Medulla oblongata (tissue), 1 donor: ENCODE data around the gene AIMP1.
A peak's percentile ranks its signal among the peaks of the same experiment; 100 is the strongest.
"Not testable (repeated sequence)": the region's sequence is repeated elsewhere in the genome, so short reads cannot be mapped to it uniquely, and the experiment has no call there.

Experiments
- DNase-seq: peaks from one replicate; pipeline ENCODE4 v3.0.0-alpha.2; 2015; ENCODE audit errors: extremely low spot score

The AIMP1 gene

DNA sequence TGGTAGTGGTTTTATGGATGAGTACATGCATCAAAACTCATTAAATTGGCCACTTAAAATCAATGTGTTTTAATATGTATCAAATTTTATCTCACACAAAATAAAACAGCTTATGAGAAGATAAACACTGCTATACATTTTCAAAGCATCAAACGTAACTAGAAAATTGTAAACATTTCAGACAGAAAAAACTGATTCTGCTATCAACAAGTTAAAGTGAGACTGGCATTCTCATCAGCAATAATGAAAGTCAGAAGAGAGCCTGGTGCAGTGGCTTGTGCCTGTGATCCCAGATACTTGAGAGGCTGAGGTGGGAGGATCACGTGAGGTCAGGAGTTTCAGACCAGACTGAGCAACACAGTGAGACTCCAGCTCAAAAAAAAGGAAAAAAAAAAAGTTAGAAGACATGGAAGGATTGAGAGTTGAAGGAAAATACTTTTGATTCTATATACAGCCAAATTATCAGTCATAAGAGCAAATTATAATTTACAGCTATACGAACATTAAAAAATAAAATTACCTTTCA lies 3.3 kb upstream of the AIMP1 start:
- no peak for DNase-seq

- DNase-seq = no peak
These were observed 1.4 kb upstream of the AIMP1 start for GRCh38 chr4:106314960-106315359.

DNA sequence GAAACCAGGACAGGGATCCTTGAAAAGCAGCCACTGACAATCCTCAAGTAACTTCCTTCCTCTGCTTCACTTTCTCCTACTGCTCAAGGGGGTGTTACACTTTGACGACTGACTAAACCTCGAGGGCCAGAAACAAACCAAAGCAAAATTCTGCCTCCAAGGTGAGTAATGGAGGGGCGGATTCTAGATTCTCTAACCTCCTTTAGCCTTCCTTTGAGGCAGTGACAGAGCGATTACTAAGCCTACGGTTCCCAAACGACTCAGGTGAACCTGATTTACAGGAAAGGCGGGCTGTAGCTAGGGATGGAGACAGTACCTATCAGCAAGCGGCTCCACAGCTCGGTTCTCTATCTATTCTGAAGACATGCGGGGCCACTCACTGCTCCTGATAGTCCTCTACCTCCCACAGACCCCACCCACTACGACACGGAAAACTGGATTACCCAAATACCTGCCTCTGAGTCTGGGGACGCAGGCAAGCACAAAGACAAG lies 828 bp upstream of the AIMP1 start:
- DNase-seq = peak; percentile 14

- DNase-seq = no peak
These were observed 541 bp downstream of the AIMP1 start for GRCh38 chr4:106316773-106317409.

- no peak for DNase-seq
These were observed 1.5 kb downstream of the AIMP1 start for GRCh38 chr4:106317815-106318214.

DNA sequence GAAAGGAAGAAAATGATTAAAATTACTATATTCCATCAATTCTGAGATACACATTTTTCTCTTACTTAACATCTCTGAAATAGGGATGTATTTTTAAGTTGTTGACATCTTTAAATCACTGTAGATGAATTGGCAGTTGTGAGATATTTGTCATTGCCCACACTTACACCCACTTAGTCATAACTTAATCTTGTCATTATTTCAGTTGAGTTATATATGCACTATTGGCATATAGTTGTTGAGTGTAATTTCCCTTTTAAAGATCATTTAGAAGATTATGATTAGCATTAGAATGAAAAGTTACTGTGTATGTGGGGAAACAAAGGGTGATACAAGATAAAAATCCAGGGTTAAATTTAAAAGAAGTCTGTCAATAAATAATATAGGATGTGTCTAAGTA lies 2.2 kb downstream of the AIMP1 start:
- no peak for DNase-seq

DNA sequence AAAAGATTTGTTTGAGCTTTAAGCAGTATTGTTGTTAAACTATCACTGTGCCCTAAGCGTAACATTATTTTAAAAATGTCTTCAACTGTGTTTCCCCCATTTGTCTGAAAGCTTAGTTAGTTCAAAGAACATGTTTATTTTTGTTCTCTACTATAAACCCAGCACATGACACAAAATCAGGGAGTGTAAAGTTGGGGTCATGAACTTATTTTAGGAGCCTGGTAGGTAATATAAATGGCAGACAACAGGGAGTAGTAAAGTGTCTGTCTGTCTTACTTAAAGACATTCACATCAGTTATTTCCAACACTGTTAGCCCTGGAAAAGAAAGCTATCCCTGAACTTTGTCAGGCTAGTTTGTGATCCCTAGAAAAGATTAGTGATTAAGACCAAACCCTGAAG lies 3.9 kb downstream of the AIMP1 start:
- DNase-seq = no peak

DNA sequence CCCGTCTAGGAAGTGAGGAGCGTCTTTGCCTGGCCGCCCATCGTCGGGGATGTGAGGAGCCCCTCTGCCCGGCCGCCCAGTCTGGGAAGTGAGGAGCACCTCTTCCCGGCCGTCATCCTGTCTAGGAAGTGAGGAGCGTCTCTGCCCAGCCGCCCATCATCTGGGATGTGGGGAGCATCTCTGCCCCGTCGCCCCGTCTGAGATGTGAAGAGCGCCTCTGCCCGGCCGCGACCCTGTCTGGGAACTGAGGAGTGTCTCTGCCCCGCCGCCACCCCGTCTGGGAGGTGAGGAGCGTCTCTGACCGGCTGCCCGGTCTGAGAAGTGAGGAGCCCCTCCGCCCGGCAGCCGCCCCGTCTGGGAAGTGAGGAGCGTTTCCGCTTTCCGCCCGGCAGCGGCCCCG lies 4.8 kb downstream of the AIMP1 start:
- DNase-seq = not testable (repeated sequence)

DNA sequence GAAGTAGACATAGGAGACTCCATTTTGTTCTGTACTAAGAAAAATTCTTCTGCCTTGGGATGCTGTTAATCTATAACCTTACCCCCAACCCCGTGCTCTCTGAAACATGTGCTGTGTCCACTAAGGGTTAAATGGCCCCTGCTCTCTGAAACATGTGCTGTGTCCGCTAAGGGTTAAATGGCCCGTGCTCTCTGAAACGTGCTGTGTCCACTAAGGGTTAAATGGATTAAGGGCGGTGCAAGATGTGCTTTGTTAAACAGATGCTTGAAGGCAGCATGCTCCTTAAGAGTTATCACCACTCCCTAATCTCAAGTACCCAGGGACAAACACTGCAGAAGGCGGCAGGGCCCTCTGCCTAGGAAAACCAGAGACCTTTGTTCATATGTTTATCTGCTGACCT lies 5.5 kb downstream of the AIMP1 start:
- not testable (repeated sequence) for DNase-seq

DNA sequence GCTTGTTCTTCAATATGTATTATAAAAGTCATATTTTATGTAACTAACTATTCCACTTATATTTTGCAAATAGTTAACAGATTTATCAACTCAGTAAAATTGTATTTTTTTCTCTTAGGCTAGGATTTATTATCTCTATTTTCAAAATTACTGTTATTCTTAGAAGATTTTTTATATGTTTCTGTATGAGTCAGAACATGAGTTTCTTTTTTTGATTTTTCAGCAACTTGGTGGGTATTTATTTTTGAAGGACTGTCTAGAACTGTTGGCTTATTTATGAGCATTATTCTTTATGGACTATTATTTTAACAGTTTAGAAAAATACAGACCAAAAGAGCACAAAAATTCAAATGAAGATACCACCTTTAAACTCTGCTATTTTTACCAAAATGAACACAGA lies 6.8 kb downstream of the AIMP1 start:
- DNase-seq = no peak

DNA sequence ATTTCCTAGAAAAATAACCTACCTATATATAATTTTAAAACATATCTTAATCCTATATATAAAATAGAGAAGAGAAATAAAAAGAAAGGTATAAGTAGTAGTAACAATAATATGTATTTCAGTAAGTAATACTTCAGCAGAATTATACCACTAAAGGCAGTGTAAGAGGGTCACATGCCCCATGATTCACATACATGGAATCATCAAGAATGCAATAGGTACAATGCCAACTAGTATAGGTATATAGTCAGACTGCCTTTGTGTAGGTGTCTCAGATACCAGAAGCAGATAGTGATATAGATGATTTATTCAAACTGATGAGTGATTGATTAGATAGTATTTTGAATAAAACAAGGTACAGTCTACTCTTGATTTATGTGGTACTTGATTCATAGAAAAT lies 9.4 kb downstream of the AIMP1 start:
- no peak for DNase-seq

- DNase-seq = peak; percentile 20
These were observed 12.8 kb downstream of the AIMP1 start for GRCh38 chr4:106329041-106329618.

DNA sequence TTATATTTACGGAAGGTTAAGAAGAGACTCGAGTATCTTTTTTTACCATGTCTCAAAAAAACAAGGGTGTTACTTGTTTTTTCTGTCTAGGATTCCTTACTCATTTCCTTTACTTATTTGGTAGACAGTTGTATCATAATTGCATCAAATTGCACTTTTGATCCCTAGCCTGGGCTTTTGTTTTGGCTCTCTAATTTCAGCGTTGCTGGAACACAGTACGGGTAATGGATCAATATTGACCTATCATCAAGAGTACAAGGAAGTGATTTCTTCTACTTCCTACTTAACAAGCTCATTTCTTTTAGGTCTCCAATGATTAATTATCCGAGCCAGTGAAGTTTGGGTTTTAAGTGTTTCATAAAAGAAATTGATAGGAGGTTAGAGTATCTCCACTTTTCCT lies 16.8 kb downstream of the AIMP1 start:
- DNase-seq = no peak

DNA sequence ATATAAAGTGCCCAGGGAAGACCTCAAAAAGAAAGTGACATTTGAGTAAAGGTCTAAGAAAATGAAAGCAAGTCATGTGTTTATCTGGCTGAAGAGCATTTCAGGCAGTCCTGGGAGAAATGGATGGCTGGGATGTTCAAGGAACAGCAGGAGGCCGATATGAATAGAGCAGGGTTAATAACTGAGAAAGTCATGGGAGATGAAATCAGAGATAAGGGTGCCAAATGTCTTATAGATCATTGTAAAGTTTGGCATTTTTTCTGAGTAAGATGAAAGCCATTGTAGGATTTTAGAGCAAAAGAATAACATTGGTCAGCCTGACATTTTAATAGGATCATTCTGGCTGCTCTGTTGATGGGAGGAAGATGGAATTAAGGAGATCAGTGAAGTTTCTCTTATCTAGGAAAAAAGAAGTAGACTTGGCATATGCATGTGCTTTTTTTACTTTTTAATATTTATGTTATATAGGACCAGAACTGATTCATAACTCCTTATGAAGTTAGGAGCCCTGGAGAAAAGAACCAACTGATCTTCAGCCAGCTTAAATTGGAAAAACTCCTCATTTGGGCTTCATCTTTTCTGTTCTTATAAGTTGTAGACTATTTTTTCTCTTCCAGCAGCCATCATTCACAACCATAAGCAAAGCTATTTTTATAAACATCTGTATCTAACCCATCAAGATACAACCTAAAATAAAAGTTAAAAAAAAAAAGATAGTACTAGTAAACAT lies 18.6 kb downstream of the AIMP1 start:
- DNase-seq = no peak

DNA sequence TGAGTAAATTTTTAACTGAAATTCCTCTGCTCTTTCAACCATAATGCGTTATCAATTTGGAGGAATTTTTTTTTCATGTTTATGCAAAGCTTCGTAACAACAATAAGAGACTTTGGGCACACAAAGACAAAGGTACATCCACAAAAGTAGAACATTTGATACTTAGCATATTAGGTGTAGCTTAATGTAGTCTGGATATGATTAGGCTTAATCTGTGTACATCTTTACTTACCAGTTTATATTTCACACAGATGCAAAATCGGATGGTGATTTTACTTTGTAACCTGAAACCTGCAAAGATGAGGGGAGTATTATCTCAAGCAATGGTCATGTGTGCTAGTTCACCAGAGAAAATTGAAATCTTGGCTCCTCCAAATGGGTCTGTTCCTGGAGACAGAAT lies 20.3 kb downstream of the AIMP1 start:
- DNase-seq = no peak

DNA sequence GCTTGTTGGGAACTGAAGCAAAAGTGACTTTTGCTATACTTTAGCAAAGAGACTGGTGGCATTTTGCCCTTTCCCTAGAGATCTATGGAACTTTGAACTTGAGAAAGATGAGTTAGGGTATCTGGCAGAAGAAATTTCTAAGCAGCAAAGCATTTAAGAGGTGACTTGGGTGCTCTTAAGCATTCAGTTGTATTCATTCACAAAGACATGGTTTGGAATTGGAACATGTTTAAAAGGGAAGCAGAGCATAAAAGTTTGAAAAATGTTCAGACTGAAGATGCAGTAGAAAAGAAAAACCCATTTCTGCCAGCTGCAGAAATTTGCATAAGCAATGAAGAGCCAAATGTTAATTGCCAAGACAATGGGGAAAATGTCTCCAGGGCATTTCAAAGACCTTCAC lies 21.6 kb downstream of the AIMP1 start:
- DNase-seq = no peak

DNA sequence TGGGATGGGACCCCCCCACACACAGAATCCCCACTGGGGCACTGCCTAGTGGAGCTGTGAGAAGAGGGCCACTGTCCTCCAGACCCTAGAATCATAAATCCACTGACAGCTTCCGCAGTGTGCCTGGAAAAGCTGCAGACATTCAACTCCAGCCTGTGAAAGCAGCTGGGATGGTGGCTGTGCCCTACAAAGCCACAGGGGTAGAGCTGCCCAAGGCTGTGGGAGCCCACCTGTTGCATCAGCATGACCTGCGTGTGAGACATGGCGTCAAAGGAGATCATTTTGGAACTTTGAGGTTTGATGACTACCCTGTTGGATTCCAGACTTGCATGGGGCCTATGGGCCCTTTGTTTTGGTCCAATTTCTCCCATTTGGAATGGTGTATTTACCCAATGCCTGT lies 22.3 kb downstream of the AIMP1 start:
- DNase-seq = no peak

DNA sequence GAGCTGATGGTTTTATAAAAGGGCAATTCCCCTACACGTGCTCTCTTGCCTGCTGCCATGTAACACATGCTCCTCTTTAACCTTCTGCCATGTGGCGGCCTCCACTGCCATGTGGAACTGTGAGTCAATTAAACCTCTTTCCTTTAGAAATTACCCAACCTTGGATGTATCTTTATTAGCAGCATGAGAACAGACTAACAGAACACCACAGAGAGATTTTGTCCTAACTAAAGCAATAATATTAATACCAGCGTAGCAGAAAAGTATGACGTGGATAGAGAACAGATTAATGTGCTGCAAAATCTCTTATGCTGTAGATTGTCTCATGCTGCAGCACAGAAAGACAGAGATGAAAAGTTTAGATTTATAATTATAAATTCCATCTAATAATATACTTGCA lies 23.1 kb downstream of the AIMP1 start:
- no peak for DNase-seq

DNA sequence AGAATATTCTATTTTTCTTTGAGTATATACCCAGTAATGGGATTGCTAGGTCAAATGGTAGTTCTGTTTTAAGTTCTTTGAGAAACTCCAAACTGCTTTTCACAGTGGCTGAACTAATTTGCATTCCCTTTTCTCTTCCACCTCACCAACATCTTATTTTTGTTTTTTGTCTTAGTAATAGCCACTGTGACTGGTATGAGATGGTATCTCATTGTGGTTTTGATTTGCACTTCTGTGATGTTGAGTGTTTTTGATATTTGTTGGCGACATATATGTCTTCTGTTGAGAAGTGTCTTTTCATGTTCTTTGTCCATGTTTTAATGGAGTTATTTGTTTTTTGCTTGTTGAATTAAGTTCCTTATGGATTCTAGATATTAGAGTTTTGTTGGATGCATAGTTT lies 24.4 kb downstream of the AIMP1 start:
- no peak for DNase-seq

DNA sequence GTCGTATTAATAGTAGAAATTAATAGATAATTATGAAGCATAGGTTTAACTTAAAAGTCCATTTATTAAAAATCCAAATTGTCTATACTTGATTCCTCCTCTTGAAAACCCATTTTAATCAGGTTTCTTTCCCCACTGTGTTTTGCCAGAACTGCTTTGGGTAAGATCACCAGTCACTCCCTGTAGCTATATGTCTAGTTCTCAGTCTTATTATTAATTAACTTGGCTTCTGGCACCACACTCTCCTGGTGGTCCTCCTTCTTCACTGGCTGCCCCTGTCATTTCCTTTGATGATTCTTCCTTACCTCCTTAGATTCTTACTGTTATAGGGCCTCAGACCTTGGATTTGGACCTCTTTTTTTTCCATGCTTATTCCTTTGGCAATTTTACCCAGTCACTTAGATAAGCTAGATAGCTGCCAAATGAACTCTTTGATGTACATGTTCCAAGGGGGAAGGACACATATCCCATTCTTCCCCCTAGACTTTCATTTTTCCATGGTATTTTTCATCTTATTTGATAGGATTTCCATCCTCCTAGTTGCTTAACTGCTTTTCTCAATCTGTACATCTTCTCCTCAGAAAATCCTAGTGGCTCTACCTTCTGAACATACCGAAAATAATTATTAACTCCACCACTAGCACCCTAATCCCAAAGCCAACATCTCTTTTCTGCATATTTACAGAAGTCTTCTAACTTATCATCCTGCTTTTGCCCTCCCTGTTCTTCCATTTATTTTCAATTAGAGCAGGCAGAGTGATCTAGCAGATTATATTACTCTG lies 27.7 kb downstream of the AIMP1 start:
- no peak for DNase-seq

DNA sequence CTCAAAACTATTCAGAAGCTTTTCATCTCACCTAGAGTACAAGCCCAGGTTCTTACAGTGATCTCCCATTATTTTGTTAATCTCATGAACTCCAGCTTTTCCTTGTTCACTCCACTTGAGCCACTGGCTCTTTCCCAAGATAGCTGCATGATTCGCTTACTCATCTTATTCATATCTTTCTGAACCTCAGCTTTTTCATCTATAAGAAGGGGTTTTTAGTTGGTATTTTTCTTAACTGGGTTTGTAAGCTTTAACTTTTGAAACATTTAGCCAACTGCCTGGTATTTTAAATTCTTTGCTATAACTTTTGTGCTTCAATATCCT lies 28.3 kb downstream of the AIMP1 start:
- DNase-seq = no peak

DNA sequence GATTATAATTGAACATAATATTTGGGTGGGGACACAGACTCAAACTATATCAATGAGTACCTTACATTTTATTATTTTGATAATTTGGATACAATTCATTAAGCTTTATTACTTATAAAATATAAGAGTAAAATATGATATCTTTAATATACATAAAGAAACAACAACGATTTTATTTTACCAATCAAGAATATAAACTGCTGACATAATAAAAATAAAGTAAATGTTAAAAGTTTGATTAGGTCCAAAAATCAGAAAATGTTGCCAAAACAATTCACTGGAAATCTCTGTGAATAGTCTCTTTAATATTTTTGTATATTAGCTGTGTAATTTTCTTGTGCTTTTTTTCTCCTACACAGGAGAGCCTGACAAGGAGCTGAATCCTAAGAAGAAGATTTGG lies 30.8 kb downstream of the AIMP1 start:
- no peak for DNase-seq
